GM12891 (cell line): ENCODE results near the gene NUDT6.
"Not testable (repeated sequence)": the region's sequence is repeated elsewhere in the genome, so short reads cannot be mapped to it uniquely, and the experiment has no call there.

Source experiments
- DNase-seq: peaks from one replicate; pipeline ENCODE4 v3.0.0; 2011; ENCODE audit warnings: low spot score; ENCODE audit not compliant: insufficient read length
- FAIRE-seq: peaks from 2 replicates; lab custom pipeline; 2011; peaks lifted over from hg19 to GRCh38; lab: Jason Lieb, UNC
- PAX5 ChIP-seq: IDR thresholded peaks from 2 replicates; pipeline ENCODE4 v1.6.1; 2011; ENCODE audit warnings: low read length, moderate library complexity, mild to moderate bottlenecking; ENCODE audit not compliant: insufficient read depth, severe bottlenecking
- POLR2A ChIP-seq: IDR thresholded peaks from 2 replicates; pipeline ENCODE4 v1.6.1; 2011; ENCODE audit warnings: low read depth, low read length, control low read depth
- POLR2AphosphoS5 ChIP-seq: IDR thresholded peaks from 2 replicates; pipeline ENCODE4 v1.6.1; 2011; ENCODE audit warnings: low read depth, low read length, control low read depth
- POU2F2 ChIP-seq: IDR thresholded peaks from 2 replicates; pipeline ENCODE4 v1.6.1; 2011; ENCODE audit warnings: low read depth, mild to moderate bottlenecking, control low read depth, low read length, moderate library complexity
- SPI1 ChIP-seq: IDR thresholded peaks from 2 replicates; pipeline ENCODE4 v1.6.1; 2011; ENCODE audit warnings: low read depth, low read length, control low read depth
- TAF1 ChIP-seq: IDR thresholded peaks from 2 replicates; pipeline ENCODE4 v1.6.1; 2011; ENCODE audit warnings: low read depth, low read length, control low read depth

The NUDT6 gene

DNA sequence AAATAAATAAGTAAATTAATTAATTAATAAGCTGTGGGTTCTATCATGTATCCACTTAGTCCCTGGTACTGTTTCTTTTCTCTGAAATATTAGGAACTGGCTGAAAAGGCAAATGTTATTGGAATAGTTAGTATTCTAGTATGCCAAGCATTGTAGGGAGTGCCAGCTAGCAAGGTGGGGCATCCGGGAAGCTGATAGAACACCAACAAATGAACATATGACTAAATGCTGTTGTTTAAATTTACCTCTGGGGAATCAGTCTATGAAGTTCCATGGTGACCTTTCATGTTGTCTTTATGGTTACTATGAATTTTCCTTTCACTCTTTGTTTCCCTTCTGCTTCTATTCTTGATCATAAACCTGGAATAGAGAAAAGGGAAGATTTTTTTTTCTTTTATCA lies 32.7 kb downstream of the NUDT6 start:
- no peak for TF ChIP-seq SPI1
- no peak for FAIRE-seq
- DNase-seq = no peak

DNA sequence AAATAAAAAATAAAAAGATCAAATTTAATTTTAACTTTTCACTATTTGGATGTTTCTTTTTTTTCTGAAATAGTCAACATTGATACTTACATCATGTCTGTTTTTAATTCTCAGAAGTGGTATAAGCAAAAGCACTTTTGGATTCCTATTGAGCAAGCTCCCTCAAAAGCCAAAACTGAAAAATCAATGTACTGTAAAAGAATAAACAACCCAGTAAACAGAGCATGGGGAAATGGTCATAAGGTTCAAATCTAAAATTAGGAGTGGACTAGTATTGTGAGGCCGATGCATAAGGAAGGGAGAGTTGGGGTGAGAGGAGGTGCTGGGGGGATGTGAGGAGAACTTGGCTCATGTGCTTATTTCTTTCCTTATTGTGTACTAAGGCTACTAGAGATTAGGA lies 37.9 kb downstream of the NUDT6 start:
- TF ChIP-seq POLR2AphosphoS5 = no peak
- no peak for TF ChIP-seq TAF1
- TF ChIP-seq POU2F2 = no peak
- FAIRE-seq (no peak), DNase-seq (no peak)

DNA sequence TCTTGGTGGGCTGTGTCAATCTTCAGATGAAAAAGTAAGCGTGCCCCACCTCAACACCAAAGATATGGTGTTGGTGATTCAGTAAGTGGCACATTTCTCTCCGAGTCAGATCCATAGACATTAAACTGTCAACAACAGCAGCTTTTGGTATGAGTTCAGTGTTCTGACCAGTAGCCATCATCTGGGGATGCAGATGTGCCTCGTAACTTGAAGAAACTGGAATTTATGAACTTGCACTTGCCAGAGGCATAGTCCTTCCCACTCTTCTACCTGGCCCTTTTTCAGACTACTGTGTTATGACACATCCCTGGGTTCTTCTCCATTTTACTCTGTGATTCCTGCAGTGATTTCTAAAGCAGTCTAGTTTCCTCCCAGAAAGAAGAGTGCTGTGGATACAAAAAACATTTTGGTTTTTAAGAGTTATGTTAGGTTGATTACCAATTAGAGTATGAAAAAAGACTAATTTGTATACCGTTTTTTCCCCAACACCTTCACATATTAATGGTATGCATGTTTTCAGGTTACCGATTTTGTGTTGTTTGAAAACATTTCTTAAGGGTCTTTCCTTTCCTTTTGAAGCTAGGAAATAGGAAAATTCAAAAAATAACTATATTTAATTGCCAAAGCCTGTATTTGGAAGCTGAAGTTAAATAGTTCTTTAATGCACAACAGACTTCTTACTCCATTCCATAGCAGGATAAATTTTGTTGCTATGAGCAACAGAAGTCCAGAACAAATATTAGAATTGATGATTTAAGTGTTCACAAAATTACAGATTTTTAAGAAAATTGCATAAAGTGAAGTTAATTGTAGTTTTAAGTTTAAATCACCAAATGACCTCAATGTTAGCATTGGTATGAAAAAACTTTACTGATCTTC lies 39.3 kb downstream of the NUDT6 start:
- DNase-seq = no peak
- TF ChIP-seq POLR2AphosphoS5 (no peak), SPI1 (no peak), POLR2A (no peak)
- FAIRE-seq = peak; percentile 13

DNA sequence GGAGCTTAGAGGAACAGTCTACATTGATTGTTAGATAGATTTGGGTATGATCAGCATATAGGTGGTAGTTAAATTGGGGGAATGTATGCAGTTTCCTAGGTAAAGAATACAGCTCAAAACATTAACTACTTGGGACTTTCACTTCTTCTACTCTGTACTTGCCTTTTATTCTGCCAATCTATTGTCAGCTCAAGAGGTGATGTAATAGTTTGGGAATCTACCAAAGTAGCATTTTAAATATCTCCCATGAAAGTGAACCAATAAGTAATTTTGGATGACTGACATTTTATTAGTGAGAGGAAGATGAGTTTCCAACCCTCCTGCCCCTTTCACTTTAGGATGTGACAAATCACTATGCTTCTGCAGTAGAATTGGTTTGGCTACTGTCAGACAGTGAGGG lies 43.4 kb downstream of the NUDT6 start:
- FAIRE-seq (no peak), DNase-seq (no peak)
- TF ChIP-seq POLR2A (no peak), TAF1 (no peak), SPI1 (no peak), PAX5 (no peak), POU2F2 (no peak), POLR2AphosphoS5 (no peak)

DNA sequence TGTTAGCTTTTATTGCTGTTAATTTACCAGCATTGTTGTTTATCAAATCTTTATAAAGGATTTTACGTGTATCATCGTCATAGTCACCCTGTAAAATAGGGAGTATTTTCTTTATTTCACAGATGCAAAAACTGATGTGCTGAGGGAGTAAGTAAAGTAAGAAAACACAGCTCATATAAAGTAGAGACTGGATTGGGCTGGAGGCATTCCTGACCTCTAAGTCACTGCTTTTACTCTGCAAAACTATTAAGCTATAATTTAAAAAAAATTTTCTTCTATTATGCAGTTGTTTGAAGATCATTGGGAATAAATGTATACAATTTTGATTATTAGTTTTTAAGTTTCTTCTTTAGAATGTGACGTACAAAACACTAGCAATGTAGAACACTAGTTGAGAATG lies 45.9 kb downstream of the NUDT6 start:
- FAIRE-seq = no peak
- DNase-seq = no peak
- TF ChIP-seq SPI1 (no peak), PAX5 (no peak), POLR2A (no peak), POLR2AphosphoS5 (no peak), POU2F2 (no peak), TAF1 (no peak)

DNA sequence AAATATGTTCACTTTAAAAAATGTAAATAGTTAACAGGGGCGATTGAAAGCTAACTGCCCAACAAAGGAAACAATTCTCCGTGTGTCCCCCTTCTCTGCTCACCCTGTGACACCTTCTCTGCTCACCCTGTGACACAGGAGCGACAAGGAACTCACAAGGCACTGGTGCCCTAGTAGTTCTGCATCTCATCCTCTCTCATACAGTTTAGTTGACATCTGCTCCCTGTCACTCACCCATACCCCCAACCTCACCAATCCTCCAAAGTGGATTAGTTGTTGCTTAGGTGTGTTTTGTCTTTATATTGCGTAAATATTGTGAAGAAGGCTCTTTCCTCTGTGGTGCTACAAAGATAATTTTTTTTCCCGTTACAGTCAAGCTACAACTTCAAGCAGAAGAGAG lies 46.4 kb downstream of the NUDT6 start:
- FAIRE-seq = no peak
- no peak for DNase-seq
- TF ChIP-seq POLR2A (no peak), POLR2AphosphoS5 (no peak), PAX5 (no peak), POU2F2 (no peak), SPI1 (no peak), TAF1 (no peak)

DNA sequence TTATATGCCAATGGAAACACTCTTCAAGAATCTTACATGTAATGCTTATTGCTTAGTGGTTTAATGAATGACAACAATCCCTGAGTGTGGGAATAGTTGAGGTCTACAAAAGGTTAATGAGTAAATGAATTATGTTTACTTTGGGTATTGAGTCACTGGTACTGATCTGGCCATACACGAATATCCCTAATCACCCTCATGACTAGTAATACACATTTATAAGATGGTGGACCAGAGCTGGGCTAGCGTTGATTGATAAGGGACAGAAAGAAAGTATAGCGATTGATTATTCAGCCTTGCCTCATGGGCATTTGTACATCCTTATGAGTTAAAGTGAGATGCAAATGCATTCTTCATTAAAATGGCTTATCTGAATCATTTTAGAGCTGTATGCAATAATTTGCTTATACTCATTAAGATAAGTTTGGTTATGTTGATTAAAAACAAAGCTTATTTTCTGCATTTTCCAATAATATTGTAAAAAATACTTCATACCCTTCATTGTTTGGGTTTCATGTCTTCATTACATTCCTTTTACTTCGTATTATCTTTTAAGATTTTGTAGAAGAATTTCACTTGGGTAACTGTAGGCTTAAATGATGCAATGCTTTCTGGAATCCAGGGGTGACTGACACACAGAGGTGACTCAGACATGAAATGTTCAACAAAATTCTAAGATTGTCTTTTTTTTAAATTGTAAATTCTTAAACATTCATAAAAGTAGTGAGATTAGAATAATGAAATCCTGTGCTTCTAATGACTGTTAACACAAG lies 48.4 kb downstream of the NUDT6 start:
- DNase-seq (no peak), FAIRE-seq (no peak)
- TF ChIP-seq PAX5 (no peak), POLR2AphosphoS5 (no peak), TAF1 (no peak), POU2F2 (no peak), SPI1 (no peak), POLR2A (no peak)

DNA sequence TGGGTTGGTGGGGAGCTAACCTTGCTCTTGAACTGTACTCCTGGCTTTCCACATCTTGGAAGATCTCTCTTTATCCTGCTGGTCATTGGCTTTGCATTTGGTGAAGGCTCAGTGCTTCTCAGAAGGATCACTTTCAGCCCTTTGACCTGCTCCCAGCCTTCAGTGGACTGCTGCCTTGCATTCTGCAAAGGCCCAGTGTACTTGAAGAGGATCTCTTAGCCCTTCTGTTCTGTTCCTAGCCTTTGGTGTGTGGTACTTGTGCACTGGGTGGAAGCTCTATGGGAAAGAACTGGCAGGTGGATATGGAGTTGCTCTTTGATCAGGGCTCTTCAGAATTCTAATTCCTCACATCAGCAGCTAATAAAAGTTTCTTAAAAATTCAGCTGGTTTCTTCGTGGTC lies 49.3 kb downstream of the NUDT6 start:
- DNase-seq (no peak), FAIRE-seq (no peak)
- no peak for TF ChIP-seq PAX5
- no peak for TF ChIP-seq TAF1
- TF ChIP-seq SPI1 = no peak
- TF ChIP-seq POU2F2 = no peak
- no peak for TF ChIP-seq POLR2AphosphoS5
- no peak for TF ChIP-seq POLR2A

DNA sequence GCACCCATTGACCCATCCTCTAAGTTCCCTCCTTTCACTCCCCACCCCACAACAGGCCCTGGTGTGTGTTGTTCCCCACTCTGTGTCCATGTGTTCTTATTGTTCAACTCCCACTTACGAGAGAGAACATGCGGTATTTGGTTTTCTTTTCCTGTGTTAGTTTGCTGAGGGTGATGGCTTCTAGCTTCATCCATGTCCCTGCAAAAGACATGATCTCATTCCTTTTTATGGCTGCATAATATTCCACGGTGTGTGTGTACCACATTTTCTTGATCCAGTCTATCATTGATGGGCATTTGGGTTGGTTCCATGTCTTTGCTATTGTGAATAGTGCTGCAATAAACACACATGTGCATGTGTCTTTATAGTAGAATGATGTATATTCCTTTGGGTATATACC lies 54.2 kb downstream of the NUDT6 start:
- FAIRE-seq = not testable (repeated sequence)

DNA sequence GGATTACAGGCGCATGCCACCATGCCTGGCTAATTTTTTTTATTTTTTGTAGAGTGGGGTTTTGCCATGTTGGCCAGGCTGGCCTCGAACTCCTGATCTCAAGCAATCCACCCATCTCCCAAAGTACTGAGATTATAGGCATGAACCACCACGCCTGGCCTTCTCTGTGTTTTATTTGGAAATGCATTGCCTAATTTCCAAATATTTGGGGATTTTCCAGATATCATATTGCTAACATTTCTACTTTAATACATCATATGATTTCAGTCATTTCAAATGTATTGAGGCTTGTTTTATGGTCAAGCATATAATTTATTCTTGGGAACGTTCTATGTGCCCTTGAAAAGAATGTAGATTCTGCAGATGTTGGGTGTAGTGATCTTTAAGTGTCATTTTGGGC lies 57.0 kb downstream of the NUDT6 start:
- TF ChIP-seq POLR2AphosphoS5 (no peak), PAX5 (no peak), SPI1 (no peak)
- no peak for FAIRE-seq

More for the DNA sequence above, 54.2 kb downstream of the NUDT6 start:
- DNase-seq = not testable (repeated sequence)

More for the DNA sequence above, 57.0 kb downstream of the NUDT6 start:
- DNase-seq = no peak
